SK-N-MC (cell line): ENCODE measurements around the gene MIF.

Experiments used
- EZH2 ChIP-seq: fragments of 200-600 bp; sonication (generic); IDR thresholded peaks from one replicate; pipeline ENCODE4 v1.6.1; 2017; ENCODE audit warnings: antibody characterized with exemption
- FOXP2 ChIP-seq: optimal IDR thresholded peaks from 2 replicates; pipeline ENCODE3; 2011; ENCODE audit warnings: mild to moderate bottlenecking, moderate library complexity; ENCODE audit not compliant: insufficient read depth; ENCODE audit errors: extremely low read length, control extremely low read depth
- POLR2AphosphoS5 ChIP-seq: IDR thresholded peaks from 2 replicates; pipeline ENCODE4 v1.6.1; 2012; ENCODE audit warnings: mild to moderate bottlenecking, low read depth, low read length, borderline replicate concordance

DNA sequence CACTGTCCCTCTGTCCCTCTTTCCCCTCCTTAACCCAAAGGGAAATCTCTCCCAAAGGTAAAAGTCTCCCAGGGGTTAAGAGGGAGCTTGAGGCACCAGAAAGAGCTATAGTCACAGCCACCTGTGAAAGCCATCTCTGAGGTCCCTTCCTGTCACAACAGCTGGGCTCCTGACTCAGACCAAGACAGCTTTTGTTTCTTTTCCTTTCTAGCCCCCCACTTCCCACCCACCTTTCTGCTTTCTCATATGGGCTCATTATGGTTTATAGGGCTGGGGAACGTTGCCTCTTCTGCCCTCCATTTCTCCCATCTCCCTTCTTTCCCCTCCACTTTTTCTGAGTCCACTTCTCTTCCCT, 19.1 kb downstream of the MIF start:
- TF ChIP-seq POLR2AphosphoS5 (no peak), EZH2 (no peak), FOXP2 (no peak)
